Cerebellar nuclear complex (tissue), 1 donor: ENCODE results near the gene AP1M2.

Experiments used
- DNase-seq, 2 experiments: peaks; one replicate each; lab custom pipeline; 2025; lab: John Stamatoyannopoulos, UW

Gene AP1M2

DNA sequence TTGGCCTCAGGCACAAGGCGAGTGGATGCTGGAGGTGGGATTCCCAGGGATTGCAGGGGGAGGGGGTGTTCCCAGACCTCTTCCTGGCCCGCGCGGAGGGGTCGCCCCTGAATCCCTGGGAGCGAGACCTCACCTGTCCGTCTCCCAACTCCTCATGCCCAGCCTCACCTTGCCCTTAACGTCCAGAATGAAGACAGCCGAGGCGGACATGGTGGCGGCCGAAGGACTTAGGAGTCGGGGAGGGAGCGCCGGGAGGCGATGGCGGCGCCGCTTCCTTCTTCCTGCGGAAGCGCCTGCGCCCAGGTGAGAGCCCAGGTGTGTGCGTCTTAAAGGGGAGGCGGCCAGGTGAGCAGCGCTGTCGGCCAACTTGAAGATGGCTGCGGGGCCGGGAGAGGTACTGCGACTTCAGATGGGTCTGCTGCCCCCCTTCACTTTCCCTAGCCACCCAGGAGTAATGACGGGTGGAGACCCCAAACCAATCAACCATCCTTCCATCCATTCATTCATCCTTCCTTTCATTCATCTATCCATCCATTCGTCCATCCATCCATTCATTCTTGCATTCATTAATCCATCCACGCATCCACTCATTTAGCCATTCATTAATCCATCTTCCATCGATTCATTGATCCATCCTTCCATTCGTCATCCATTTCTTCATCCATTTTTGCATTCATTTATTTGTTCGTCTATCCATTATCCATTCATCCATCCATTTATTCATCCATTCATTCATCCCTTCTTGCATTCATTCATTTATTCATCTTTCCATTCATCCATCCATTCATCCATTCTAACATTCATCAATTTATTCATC, at the start of gene AP1M2:
Gene AP1M2 (minus strand): TSS at position 291 of the 817 bp plus-strand sequence. CDS start 81 bp downstream, at position 210.
- no peak for DNase-seq

DNA sequence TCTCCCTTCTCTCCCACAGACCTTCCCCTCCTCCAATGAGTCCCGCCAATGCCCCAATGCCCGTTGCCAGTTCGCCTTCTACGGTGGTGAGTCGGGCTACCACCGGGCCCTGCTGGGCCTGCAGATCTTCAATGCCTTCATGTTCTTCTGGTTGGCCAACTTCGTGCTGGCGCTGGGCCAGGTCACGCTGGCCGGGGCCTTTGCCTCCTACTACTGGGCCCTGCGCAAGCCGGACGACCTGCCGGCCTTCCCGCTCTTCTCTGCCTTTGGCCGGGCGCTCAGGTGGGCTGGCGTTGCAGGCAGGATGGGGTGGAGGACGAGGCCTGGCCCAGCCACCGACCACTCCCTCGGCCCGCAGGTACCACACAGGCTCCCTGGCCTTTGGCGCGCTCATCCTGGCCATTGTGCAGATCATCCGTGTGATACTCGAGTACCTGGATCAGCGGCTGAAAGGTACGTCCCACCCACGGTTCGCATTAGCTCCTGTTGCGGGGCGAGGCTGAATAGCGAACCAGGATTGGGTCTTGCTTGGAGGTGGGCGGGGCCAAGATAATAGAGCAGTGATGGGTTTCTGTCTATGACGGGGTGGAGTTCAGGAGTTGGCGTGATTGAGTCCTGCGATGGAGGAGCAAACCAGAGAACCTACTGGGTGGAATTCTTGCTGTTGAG, 49.3 kb upstream of the AP1M2 start:
- DNase-seq: no peak

- no peak for DNase-seq
These were observed 47.9 kb upstream of the AP1M2 start for GRCh38 chr19:10634963-10635362.

- no peak for DNase-seq
These were observed 47.3 kb upstream of the AP1M2 start for GRCh38 chr19:10634430-10634829.

DNA sequence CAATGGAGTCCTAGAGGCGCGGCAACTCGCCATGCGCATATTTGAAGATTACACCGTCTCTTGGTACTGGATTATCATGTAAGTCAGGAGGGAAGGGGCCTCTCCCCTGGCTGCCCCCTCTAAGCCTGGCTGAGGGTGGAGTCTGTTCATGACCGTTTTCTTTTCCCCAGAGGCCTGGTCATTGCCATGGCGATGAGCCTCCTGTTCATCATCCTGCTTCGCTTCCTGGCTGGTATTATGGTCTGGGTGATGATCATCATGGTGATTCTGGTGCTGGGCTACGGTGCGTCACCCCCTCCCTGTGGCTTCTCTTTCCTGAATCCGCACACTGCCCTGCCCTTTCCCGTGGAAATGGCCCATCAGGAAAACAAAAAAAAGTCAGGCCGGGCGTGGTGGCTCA, 44.8 kb upstream of the AP1M2 start:
- DNase-seq: no peak

GRCh38 chr19:10625762-10626138, 38.6 kb upstream of the AP1M2 start:
- no peak for DNase-seq

GRCh38 chr19:10625003-10625761, 38.1 kb upstream of the AP1M2 start, which contains the start of gene SLC44A2:
TSS of gene SLC44A2 (plus strand) at chr19:10625553. CDS start at chr19:10625634, 81 bp downstream.
- no peak for DNase-seq

- no peak for DNase-seq
These were observed 37.5 kb upstream of the AP1M2 start for GRCh38 chr19:10624585-10624984.

DNA sequence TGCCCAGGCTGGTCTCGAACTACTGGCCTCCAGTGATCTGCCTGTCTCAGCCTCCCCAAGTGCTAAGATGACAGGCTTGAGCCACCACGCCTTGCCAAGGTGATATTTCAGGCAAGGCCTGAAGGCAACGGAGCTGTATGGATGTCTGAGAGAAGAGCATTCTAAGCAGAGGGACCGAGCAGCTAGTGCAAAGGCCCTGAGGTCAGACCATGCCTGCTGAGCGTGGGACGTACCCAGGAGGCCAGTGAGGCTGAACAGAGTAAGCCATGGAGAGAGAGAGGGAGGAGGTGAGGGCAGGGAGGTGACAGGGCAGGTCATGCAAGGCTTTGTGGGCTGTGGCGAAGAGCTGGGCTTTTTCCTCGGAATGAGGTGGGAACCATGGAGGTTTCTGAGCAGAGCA, 34.9 kb upstream of the AP1M2 start:
- DNase-seq: no peak

DNA sequence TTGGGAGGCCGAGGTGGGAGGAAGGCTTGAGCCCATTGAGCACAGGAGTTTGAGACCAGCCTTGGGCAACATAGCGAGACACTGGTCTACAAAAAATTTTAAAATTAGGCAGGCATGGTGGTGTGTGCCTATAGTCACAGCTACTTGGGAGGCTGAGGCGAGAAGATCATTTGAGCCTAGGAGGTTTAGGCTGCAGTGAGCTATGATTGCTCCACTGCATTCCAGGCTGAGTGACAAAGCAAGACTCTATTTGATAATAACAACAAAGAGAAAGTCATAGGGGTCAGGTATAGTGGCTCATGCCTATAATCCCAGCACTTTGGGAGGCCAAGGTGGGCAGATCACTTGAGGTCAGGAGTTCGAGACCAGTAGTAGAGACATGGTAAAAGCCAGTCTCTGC, 33.7 kb upstream of the AP1M2 start:
- DNase-seq: no peak

DNA sequence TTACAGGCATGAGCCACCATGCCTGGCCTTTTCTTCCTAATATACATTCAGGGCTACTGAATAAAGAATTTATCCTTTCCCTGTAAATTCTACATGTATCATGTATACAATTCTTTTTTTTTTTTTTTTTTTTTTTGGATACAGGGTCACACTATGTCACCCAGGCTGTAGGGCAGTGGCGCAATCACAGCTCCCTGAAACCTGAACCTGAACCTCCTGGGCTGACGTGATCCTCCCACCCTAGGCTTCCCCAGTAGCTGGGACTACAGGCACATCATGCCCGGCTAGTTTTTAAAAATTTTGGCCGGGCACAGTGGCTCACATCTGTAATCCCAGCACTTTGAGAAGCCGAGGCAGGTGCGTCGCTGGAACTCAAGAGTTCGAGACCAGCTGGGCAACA, 31.7 kb upstream of the AP1M2 start:
- no peak for DNase-seq

- no peak for DNase-seq
These were observed 30.5 kb upstream of the AP1M2 start for GRCh38 chr19:10617409-10618121.

GRCh38 chr19:10615429-10616023, 28.4 kb upstream of the AP1M2 start:
- no peak for DNase-seq

- no peak for DNase-seq
These were observed 25.5 kb upstream of the AP1M2 start for GRCh38 chr19:10612499-10613119.

DNA sequence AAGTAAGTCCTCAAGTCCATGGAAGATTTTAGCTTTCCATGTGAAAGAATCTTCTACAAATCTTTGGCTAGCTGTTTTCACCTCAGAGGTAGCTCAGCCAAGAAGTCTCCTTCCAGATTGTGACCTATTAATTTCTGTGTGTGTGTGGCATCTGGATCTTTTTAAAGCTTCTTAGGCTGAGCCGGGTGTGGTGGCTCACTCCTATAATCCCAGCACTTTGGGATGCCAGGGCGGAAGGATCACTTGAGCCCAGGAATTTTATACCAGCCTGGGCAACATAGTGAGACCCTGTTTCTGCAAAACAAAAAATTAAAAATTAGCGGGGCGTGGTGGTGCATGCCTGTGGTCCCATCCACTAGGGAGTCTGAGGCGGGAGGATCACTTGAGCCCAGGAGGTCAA, 24.8 kb upstream of the AP1M2 start:
- DNase-seq: no peak

DNA sequence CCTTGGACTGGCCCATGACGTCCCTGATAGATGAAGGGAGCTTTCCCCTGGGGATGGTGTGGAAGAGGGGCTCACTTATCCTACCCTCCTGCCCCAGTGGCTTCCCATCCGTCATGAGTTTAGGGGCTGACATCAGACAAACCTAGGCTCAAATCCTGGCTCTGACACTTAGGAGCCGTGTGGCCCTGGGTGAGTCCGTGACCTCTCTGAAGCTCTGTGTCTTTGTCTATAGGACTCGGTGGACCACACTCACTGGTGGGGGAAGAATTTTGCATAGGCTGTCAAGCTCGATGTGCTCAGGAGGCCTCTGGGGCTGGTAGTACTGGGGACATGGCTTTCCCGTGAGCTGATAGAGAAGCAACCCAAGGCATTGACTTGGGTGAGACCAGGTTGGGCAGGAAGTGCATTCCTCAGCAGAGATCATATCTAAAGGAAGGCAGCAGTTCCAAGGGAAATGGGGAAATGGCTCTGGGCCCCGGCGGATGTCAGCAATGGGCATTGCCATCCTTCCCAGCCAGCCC, 17.4 kb upstream of the AP1M2 start:
- no peak for DNase-seq

GRCh38 chr19:10603873-10604459, 16.9 kb upstream of the AP1M2 start:
- no peak for DNase-seq

GRCh38 chr19:10603084-10603872, 16.2 kb upstream of the AP1M2 start:
- no peak for DNase-seq

DNA sequence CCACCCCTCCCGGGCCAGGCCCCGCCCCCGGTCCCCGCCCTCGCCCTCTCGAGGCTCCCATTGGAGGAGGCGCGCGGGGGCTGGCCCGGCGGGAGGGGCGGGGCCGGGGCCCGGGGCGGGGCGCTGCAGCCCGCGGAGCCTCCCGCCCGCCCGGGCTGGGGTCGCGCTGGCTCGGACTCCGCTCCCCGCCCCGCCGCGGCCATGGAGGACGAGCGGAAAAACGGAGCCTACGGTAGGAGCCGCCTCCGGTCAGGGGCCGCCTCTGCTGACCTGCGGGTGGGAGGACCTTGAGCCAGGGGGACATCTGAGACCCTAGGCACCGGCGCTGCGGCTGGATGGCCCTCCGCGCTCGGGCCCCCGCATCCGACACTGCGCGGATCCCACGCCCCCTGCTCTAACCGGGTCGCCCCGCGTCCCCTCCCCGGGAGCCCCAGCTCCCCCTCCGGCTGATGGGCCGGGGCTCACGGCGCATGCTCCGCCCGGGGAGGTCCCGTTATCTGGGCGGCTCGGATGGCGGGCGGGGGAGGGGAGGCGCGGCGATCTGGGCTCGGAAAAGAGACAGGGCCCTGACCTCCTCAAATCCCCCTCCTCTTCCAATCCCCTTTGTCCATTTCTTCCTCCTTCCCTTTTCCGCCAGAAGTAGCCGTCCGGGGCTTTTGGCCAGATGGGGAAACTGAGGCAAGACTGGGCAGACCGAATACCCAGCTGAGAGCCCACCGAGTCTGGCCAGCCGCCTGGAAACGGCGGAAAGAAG, 15.4 kb upstream of the AP1M2 start:
- DNase-seq: no peak
